Testis (tissue), 3 donors: Measurements from ENCODE around the gene PSMB11. TPM values are rescaled to one million over a fixed set of nuclear protein-coding genes. Genes with fewer than 3 reads are reported as not detected.

Source experiments
- DNase-seq: peaks from one replicate; pipeline ENCODE4 v3.0.0-alpha.2; 2019
- H3K27ac ChIP-seq, 2 donors: fragments of 200-600 bp; sonication (generic); one replicate each; pipeline ENCODE4 v1.5.1; 2019
- H3K27me3 ChIP-seq: fragments of 200-600 bp; sonication (generic); one replicate; pipeline ENCODE4 v1.5.1; 2019
- H3K36me3 ChIP-seq: fragments of 200-600 bp; sonication (generic); one replicate; pipeline ENCODE4 v1.5.1; 2017; ENCODE audit warnings: low read depth; ENCODE audit errors: missing control alignments
- H3K4me1 ChIP-seq: fragments of 200-600 bp; sonication (generic); one replicate; pipeline ENCODE4 v1.5.1; 2019
- H3K4me3 ChIP-seq, 2 donors: fragments of 200-600 bp; sonication (generic); one replicate each; pipeline ENCODE4 v1.5.1; 2017 to 2019
- H3K9me3 ChIP-seq: fragments of 200-600 bp; sonication (generic); one replicate; pipeline ENCODE4 v1.5.1; 2017
- POLR2A ChIP-seq: fragments of 450-650 bp; IDR thresholded peaks from one replicate; pipeline ENCODE4 v1.6.1; 2017; ENCODE audit warnings: antibody characterized with exemption, mild to moderate bottlenecking, moderate library complexity
- WGBS, 2 donors: methylation state at CpG; one replicate each; pipeline ENCODE4 v1.1.5; 2018; 5-methylcytosine and 5-hydroxymethylcytosine counted together
- intact Hi-C: fragments of 100-400 bp; cut with DNase I; formaldehyde crosslinking; loops from one replicate; pipeline ENCODE4 v1.15.1; 2023; ENCODE audit warnings: low total_unique reads
- polyA plus RNA-seq: library from polyadenylated mRNA; stranded (reverse); fragments of 350-450 nt; fragmentation: Illumina TruSeq; extraction: RNeasy Lipid Tissue Mini Kit (QIAGEN cat#74804); gene quantifications from one replicate; pipeline ENCODE4 v1.2.3, GENCODE V29; 2014; ENCODE audit warnings: low read depth, low replicate concordance; ENCODE audit not compliant: insufficient read depth
- total RNA-seq, 2 donors: library from RNA; depleted of rRNA; stranded (reverse); fragments of >200 nt; gene quantifications; one replicate each; pipeline ENCODE4 v1.2.3, GENCODE V29; 2016
- TF ChIP-seq, protein P1 (sequence below), 3 experiments: fragments of 450-650 bp in 2 of 3; fragments of 200-600 bp in 1 of 3; sonication (generic) in 1 of 3; IDR thresholded peaks; one replicate each; pipeline ENCODE4 v1.5.1; 2016 to 2019; ENCODE audit warnings: antibody characterized with exemption in 3 of 3, mild to moderate bottlenecking in 2 of 3, moderate library complexity in 1 of 3

Gene PSMB11
- total and polyA plus RNA-seq, 3 donors from 2014 or later: 0.12 to 0.31 (median 0.20) TPM

DNA sequence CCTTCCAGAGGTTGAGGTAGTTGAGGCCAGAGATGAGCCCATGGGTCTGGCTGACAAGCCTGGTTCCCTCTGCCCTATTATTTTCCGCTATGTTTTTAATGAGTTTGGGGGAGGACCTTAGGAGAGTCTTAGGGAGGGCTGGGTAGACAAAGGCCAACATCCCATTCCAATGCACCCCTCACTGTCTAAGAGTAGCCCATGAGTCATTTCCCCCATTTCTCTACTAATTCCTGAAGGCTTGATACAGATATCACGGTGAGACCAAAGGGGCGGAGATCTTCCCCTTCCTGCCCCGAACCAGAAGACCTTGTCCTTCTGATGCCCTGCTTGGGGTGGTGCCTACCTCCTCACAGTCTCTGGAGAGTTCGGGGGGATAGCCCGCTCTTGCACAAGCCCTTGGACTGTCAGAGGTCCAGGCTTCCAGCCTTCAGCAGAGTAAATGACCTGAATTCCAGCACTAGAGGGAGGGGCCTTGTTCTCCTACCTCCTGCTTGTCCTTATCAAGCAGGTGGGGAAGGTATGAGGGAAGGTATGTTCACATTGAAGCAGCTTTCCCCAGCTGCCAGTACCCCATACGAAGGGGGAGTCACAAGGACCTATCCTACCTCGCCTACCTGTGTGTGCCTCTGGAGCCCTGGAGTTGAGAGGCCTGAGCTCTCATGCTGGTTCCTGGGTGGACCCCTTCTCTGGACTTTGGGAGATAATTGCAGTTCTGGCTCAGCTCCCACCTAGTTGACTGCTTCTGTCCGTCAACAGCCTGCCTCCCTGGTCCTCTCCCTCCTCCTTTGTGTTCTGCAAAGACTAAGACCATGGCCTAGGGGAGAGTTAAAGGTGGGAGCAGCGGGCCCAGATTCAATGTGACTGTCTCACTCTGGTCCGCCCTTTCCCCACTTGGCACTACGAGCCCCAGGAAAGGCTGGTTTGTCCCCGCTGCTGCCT is 3.7 kb downstream of the PSMB11 start:
- no peak overlapping the region for H3K4me3 ChIP-seq
- 85 to 89% methylated on average over 13 of the region's 13 CpGs for WGBS, 2 donors
- intact Hi-C loops: no loop called here
- no peak overlapping the region for H3K27ac ChIP-seq
- DNase-seq: no peak
- no peaks in the 10 kb centered on the region for H3K27me3 ChIP-seq
- H3K4me1 ChIP-seq: no peaks in the 10 kb centered on the region
- TF ChIP-seq, protein P1, sequence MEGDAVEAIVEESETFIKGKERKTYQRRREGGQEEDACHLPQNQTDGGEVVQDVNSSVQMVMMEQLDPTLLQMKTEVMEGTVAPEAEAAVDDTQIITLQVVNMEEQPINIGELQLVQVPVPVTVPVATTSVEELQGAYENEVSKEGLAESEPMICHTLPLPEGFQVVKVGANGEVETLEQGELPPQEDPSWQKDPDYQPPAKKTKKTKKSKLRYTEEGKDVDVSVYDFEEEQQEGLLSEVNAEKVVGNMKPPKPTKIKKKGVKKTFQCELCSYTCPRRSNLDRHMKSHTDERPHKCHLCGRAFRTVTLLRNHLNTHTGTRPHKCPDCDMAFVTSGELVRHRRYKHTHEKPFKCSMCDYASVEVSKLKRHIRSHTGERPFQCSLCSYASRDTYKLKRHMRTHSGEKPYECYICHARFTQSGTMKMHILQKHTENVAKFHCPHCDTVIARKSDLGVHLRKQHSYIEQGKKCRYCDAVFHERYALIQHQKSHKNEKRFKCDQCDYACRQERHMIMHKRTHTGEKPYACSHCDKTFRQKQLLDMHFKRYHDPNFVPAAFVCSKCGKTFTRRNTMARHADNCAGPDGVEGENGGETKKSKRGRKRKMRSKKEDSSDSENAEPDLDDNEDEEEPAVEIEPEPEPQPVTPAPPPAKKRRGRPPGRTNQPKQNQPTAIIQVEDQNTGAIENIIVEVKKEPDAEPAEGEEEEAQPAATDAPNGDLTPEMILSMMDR (IDR thresholded peaks at IDR 0.05): no peak
- no peak for TF ChIP-seq POLR2A
- H3K9me3 ChIP-seq: no peaks in the 10 kb centered on the region
- no peaks in the 10 kb centered on the region for H3K36me3 ChIP-seq

DNA sequence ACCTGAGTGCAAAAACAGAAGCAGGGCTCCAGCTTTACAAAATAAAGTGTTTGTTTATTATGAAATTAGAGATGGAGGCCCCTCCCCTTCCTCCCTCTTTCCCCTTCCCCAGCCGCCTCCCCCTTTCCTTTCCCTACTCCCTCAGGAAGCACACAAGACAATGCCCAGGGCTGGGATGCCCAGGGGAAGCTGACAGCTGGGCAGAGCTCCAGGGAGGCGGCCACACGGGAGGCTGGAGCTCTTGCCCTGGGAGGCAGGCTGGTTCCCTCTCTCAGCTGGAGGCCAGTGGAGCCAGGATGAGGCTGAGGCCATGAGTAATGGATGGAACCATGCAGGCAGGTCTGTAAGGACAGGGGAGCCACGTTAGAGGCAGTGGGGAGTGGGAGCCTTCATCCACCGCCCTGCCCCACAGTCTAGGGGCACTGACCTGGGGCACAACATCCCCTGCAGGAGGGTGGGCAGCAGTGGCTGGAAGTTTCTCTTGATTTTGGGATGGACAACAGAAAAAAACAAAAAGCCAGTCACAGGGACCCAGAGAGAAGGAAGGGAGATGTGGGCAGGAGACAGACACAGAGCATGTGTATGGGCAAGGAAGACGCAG is 5.1 kb downstream of the PSMB11 start:
- intact Hi-C loops: no loop called here
- TF ChIP-seq, protein P1 (IDR thresholded peaks at IDR 0.05): no peak
- no peak for TF ChIP-seq POLR2A
- no peak for DNase-seq
- H3K27me3 ChIP-seq: no peaks in the 10 kb centered on the region
- H3K4me3 ChIP-seq: no peak overlapping the region
- H3K36me3 ChIP-seq: no peaks in the 10 kb centered on the region
- H3K9me3 ChIP-seq: no peaks in the 10 kb centered on the region
- WGBS, 2 donors: 61 to 65% methylated on average over 5 to 6 of the region's 6 CpGs
- H3K4me1 ChIP-seq: no peaks in the 10 kb centered on the region
- no peak overlapping the region for H3K27ac ChIP-seq

DNA sequence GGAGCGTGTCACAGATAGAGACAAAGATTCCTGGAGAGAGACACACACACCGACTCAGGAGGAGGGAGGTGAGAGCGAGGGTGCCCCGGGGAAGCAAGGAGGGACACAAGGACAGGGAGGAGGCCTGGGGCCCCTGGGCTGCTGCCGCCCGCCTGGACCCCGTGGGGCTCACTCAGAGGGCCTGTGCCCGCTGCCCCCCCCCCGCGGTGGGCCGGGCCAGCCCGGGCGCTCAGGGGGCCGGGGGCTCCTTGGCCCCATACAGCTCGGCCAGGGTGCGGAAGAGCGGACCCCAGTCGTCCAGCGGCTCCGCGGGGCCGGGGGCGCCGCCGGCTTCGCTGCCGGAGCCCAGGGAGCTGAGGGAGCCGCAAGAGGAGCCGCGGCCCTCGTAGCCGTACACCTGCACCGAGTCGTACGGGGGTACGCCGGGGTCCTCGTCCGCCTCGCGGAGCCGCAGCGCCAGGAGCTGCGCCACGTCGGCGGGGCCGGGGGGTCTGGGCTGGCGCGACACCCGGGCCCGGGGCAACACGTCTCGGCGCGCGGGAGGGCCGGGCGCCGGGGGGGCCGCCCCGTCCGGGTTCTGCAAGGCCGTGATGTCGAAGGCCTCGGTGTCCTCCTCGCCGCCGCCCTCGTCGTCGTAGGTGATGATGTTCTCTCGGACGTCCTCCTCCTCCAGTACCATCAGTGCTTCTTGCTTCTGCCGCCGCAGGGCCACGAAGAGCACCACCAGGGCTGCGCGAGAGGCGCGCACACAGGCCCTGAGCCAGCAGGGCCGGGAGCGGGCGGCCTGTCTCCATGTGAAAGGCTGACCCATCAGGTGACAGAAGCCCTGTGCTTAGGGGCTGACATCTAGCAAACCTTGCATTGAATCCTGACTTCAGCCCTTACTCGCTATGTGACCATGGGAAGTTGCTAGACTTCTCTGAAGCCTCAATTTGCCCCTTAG is 6.0 kb downstream of the PSMB11 start:
- no peaks in the 10 kb centered on the region for H3K27me3 ChIP-seq
- H3K9me3 ChIP-seq: no peaks in the 10 kb centered on the region
- 44 to 60% methylated on average over 30 to 70 of the region's 85 CpGs for WGBS, 2 donors
- H3K4me3 ChIP-seq: peak overlapping the region in 1 of 2 donors; percentile 18
- no peaks in the 10 kb centered on the region for H3K36me3 ChIP-seq
- no peak overlapping the region for H3K27ac ChIP-seq
- DNase-seq: no peak
- H3K4me1 ChIP-seq: no peaks in the 10 kb centered on the region
- TF ChIP-seq, protein P1 (IDR thresholded peaks at IDR 0.05): no peak
- no peak for TF ChIP-seq POLR2A
- intact Hi-C loops: no loop called here

DNA sequence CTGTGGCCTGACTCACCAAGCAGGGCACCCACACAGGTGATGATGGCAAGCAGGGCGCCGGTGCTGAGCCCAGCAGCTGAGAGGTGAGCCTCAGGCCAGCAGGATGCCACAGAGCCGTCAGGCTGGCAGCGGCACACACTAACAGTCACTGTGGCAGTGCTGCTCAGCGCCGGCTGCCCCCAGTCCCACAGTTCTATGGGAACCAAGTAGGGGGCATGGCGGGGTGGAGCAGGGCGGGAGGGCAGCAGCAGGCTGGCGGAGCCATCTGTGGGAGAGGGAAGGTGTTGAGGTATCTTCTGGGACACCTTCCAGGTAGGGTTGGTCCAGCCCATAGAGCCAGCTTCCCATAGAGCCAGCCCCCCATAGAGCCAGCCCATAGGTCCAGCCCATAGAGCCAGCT is 7.0 kb downstream of the PSMB11 start:
- TF ChIP-seq, protein P1 (IDR thresholded peaks at IDR 0.05): no peak
- TF ChIP-seq POLR2A: no peak
- 83 to 94% methylated on average over 6 to 9 of the region's 9 CpGs for WGBS, 2 donors
- no peak for DNase-seq
- intact Hi-C loops: no loop called here
- no peaks in the 10 kb centered on the region for H3K36me3 ChIP-seq
- no peaks in the 10 kb centered on the region for H3K27me3 ChIP-seq
- H3K4me3 ChIP-seq: no peak overlapping the region
- no peaks in the 10 kb centered on the region for H3K4me1 ChIP-seq
- H3K27ac ChIP-seq: no peak overlapping the region
- H3K9me3 ChIP-seq: no peaks in the 10 kb centered on the region
